Colonic mucosa (tissue), 4 donors: ENCODE data around the gene CAMLG. TPM values are rescaled to one million over a fixed set of nuclear protein-coding genes. Genes with fewer than 3 reads are reported as not detected.

Source experiments
- DNase-seq: peaks from one replicate; pipeline ENCODE4 v3.0.0-alpha.2; 2020
- H3K27ac ChIP-seq: fragments of 200-600 bp; one replicate; pipeline ENCODE4 v1.8.0; 2021
- H3K27me3 ChIP-seq: fragments of 200-600 bp; one replicate; pipeline ENCODE4 v1.8.0; 2021
- H3K36me3 ChIP-seq: fragments of 200-600 bp; one replicate; pipeline ENCODE4 v1.8.0; 2021
- H3K4me1 ChIP-seq: fragments of 200-600 bp; one replicate; pipeline ENCODE4 v1.8.0; 2021; ENCODE audit warnings: mild to moderate bottlenecking
- H3K4me3 ChIP-seq: fragments of 200-600 bp; one replicate; pipeline ENCODE4 v1.8.0; 2021
- H3K9ac ChIP-seq, 2 donors: one replicate each; pipeline ENCODE4 v1.7.0; 2013; ENCODE audit warnings: control low read depth in 2 of 2, low read depth in 2 of 2, low read length in 2 of 2
- H3K9me3 ChIP-seq: fragments of 200-600 bp; one replicate; pipeline ENCODE4 v1.8.0; 2021
- CTCF ChIP-seq: fragments of 200-600 bp; IDR thresholded peaks from one replicate; pipeline ENCODE4 v1.8.0; 2022; ENCODE audit warnings: antibody characterized with exemption, mild to moderate bottlenecking
- intact Hi-C: fragments of 100-400 bp; cut with DNase I; formaldehyde crosslinking; loops from one replicate; pipeline ENCODE4 v1.14.1; 2022
- total RNA-seq, 2 donors: library from RNA; stranded (reverse); fragmentation: NEBNext Ultra II Directional in 1 of 2; extraction: Animal tissue kit (Norgen Biotek cat#: 25700) in 1 of 2; gene quantifications; one replicate each; pipeline ENCODE4 v1.2.1, GENCODE V29; 2021
- donor health status: healthy.
- donor health status: DM: no; HTN: no; CAD: no.
- donor health status: DM: no; HTN: no; CAD: no.

Gene CAMLG
- total RNA-seq, 2 donors from 2014 or later, result 21.2 to 27.6 TPM

GRCh38 chr5:134798468-134798867, 60.1 kb downstream of the CAMLG start:
- no peak for DNase-seq
- Histone ChIP-seq H3K27ac (no peak overlapping the region), H3K4me3 (no peak overlapping the region), H3K4me1 (no peaks in the 10 kb centered on the region), H3K9ac (no peak overlapping the region), H3K27me3 (no peaks in the 10 kb centered on the region), H3K9me3 (no peaks in the 10 kb centered on the region), H3K36me3 (peaks cover 7% of the 10 kb centered on the region)
- intact Hi-C loops, result no loop called here
- TF ChIP-seq CTCF, result no peak

Other genes with a start within 250 kb of the CAMLG start
- 10 to 100 TPM; 24.1 to 33.3 TPM for gene JADE2, start 212.9 kb upstream of the CAMLG start, total RNA-seq
- 100 to 1,000 TPM in 1 of 2 donors, 10 to 100 TPM in 1; 85.0 to 106 TPM for gene SAR1B, start 105.7 kb upstream of the CAMLG start, total RNA-seq
- gene SEC24A, start 89.8 kb upstream of the CAMLG start, total RNA-seq, result 10 to 100 TPM; 29.9 to 45.4 TPM
- 10 to 100 TPM; 38.2 to 49.3 TPM for gene DDX46, start 20.2 kb downstream of the CAMLG start, total RNA-seq
- gene C5orf24, start 107.4 kb downstream of the CAMLG start, total RNA-seq, result 10 to 100 TPM; 24.2 to 31.0 TPM
- 10 to 100 TPM; 30.7 to 31.8 TPM for gene TXNDC15, start 135.8 kb downstream of the CAMLG start, total RNA-seq
- gene PCBD2, start 166.6 kb downstream of the CAMLG start, total RNA-seq, result 10 to 100 TPM; 10.3 to 13.9 TPM
- gene CATSPER3, start 229.4 kb downstream of the CAMLG start, total RNA-seq, result under 1 TPM; 0.82 to 0.85 TPM